ENCODE measurements around the gene RAB29.

The RAB29 gene

GRCh38 chr1:205794011-205794730 is 18.9 kb upstream of the RAB29 start:
- DNase-seq = no peak

- DNase-seq = no peak
Measured at GRCh38 chr1:205792961-205793673, 17.8 kb upstream of the RAB29 start.

- no peak for DNase-seq
Measured at GRCh38 chr1:205792481-205792881, 17.2 kb upstream of the RAB29 start.

GRCh38 chr1:205791568-205792180 is 16.4 kb upstream of the RAB29 start:
- DNase-seq = peak; percentile 50

GRCh38 chr1:205787287-205787916 is 12.1 kb upstream of the RAB29 start:
- DNase-seq = no peak

- no peak for DNase-seq
Measured at GRCh38 chr1:205786601-205787000, 11.3 kb upstream of the RAB29 start.

GRCh38 chr1:205785446-205785845 is 10.2 kb upstream of the RAB29 start:
- no peak for DNase-seq

- DNase-seq = no peak
Measured at GRCh38 chr1:205783904-205784303, 8.6 kb upstream of the RAB29 start.

- no peak for DNase-seq
Measured at GRCh38 chr1:205783433-205783795, 8.1 kb upstream of the RAB29 start.

- DNase-seq = no peak
Measured at GRCh38 chr1:205782627-205783432, 7.5 kb upstream of the RAB29 start.

- DNase-seq = no peak
Measured at GRCh38 chr1:205780335-205780734, 5.1 kb upstream of the RAB29 start.

- no peak for DNase-seq
Measured at GRCh38 chr1:205777994-205778393, 2.7 kb upstream of the RAB29 start.

- peak; percentile 49 for DNase-seq
Measured at GRCh38 chr1:205775717-205776056, 405 bp upstream of the RAB29 start.

GRCh38 chr1:205774198-205775014 is 876 bp downstream of the RAB29 start:
- DNase-seq = no peak

GRCh38 chr1:205772607-205773032 is 2.7 kb downstream of the RAB29 start:
- peak; percentile 54 for DNase-seq

- no peak for DNase-seq
Measured at GRCh38 chr1:205770618-205771017, 4.7 kb downstream of the RAB29 start.

- DNase-seq = peak; percentile 47
Measured at GRCh38 chr1:205769641-205770365, 5.5 kb downstream of the RAB29 start.

- DNase-seq = no peak
Measured at GRCh38 chr1:205767248-205767647, 8.0 kb downstream of the RAB29 start.

- no peak for DNase-seq
Measured at GRCh38 chr1:205766570-205766969, 8.7 kb downstream of the RAB29 start.

GRCh38 chr1:205766038-205766437 is 9.2 kb downstream of the RAB29 start:
- DNase-seq = peak; percentile 69

- DNase-seq = no peak
Measured at GRCh38 chr1:205764578-205764977, 10.7 kb downstream of the RAB29 start.
